Peyer's patch (tissue), 4 donors: ENCODE data around the gene TFAP2A.

Experiments used
- POLR2A ChIP-seq, 2 donors: fragments of 450-650 bp; IDR thresholded peaks; one replicate each; pipeline ENCODE4 v1.5.1; 2017; ENCODE audit warnings: antibody characterized with exemption in 2 of 2, mild to moderate bottlenecking in 2 of 2, moderate library complexity in 2 of 2
- TF ChIP-seq, protein P1 (sequence below), 6 experiments: fragments of 450-650 bp in 4 of 6; fragments of 200-600 bp in 2 of 6; sonication (generic) in 1 of 6; IDR thresholded peaks; one replicate each; pipeline ENCODE4 v1.5.1; 2017 to 2019; ENCODE audit warnings: antibody characterized with exemption in 6 of 6, mild to moderate bottlenecking in 3 of 6, moderate library complexity in 1 of 6

GRCh38 chr6:10451828-10452509 is 37.1 kb upstream of the TFAP2A start:
- TF ChIP-seq, protein P1, sequence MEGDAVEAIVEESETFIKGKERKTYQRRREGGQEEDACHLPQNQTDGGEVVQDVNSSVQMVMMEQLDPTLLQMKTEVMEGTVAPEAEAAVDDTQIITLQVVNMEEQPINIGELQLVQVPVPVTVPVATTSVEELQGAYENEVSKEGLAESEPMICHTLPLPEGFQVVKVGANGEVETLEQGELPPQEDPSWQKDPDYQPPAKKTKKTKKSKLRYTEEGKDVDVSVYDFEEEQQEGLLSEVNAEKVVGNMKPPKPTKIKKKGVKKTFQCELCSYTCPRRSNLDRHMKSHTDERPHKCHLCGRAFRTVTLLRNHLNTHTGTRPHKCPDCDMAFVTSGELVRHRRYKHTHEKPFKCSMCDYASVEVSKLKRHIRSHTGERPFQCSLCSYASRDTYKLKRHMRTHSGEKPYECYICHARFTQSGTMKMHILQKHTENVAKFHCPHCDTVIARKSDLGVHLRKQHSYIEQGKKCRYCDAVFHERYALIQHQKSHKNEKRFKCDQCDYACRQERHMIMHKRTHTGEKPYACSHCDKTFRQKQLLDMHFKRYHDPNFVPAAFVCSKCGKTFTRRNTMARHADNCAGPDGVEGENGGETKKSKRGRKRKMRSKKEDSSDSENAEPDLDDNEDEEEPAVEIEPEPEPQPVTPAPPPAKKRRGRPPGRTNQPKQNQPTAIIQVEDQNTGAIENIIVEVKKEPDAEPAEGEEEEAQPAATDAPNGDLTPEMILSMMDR (IDR thresholded peaks at IDR 0.05), result no peak
- no peak for TF ChIP-seq POLR2A (IDR thresholded peaks at IDR 0.05)
